Testis (tissue), 2 donors: ENCODE measurements around the gene MRPL43.

ENCODE experiments used
- POLR2A ChIP-seq: fragments of 450-650 bp; IDR thresholded peaks from one replicate; pipeline ENCODE4 v1.6.1; 2017; ENCODE audit warnings: antibody characterized with exemption, mild to moderate bottlenecking, moderate library complexity
- TF ChIP-seq, protein P1 (sequence below), 3 experiments: fragments of 450-650 bp in 2 of 3; fragments of 200-600 bp in 1 of 3; sonication (generic) in 1 of 3; IDR thresholded peaks; one replicate each; pipeline ENCODE4 v1.5.1; 2016 to 2019; ENCODE audit warnings: antibody characterized with exemption in 3 of 3, mild to moderate bottlenecking in 2 of 3, moderate library complexity in 1 of 3

DNA sequence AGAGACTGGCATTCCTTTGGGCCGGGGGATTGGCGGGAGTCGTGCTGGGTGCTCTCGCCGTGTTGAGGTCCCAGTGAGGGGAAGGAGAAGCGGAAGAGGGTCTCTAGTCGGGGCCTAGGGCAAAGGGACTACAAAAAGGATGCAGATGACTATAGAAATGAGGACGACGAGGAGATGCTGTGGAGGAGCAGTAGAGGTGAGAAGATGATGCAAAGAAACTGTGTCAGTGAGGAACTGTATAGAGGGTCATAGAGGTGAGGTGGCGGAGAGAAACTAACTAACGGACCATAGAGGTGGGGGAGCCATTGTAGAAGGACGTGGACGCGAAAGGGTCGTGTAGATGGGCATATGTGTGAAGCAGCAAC, 370 bp upstream of the MRPL43 start:
- TF ChIP-seq POLR2A, result no peak
- TF ChIP-seq, protein P1, sequence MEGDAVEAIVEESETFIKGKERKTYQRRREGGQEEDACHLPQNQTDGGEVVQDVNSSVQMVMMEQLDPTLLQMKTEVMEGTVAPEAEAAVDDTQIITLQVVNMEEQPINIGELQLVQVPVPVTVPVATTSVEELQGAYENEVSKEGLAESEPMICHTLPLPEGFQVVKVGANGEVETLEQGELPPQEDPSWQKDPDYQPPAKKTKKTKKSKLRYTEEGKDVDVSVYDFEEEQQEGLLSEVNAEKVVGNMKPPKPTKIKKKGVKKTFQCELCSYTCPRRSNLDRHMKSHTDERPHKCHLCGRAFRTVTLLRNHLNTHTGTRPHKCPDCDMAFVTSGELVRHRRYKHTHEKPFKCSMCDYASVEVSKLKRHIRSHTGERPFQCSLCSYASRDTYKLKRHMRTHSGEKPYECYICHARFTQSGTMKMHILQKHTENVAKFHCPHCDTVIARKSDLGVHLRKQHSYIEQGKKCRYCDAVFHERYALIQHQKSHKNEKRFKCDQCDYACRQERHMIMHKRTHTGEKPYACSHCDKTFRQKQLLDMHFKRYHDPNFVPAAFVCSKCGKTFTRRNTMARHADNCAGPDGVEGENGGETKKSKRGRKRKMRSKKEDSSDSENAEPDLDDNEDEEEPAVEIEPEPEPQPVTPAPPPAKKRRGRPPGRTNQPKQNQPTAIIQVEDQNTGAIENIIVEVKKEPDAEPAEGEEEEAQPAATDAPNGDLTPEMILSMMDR (IDR thresholded peaks at IDR 0.05), result no peak
